HUES48 (cell line): ENCODE data around the gene GSAP.

Experiments
- H3K27ac ChIP-seq: one replicate; pipeline ENCODE4 v1.7.0; 2013; ENCODE audit warnings: low read depth, low read length, inconsistent platforms
- H3K27me3 ChIP-seq: 2 replicates; pipeline ENCODE4 v1.6.1; 2013; ENCODE audit warnings: mild to moderate bottlenecking, low read length; ENCODE audit not compliant: control insufficient read depth, insufficient read depth
- H3K36me3 ChIP-seq: 2 replicates; pipeline ENCODE4 v1.6.1; 2013; ENCODE audit warnings: low read length; ENCODE audit not compliant: control insufficient read depth, insufficient read depth
- H3K4me1 ChIP-seq: 2 replicates; pipeline ENCODE4 v1.6.1; 2013; ENCODE audit warnings: mild to moderate bottlenecking, low read length; ENCODE audit not compliant: control insufficient read depth, insufficient read depth
- H3K4me3 ChIP-seq: 2 replicates; pipeline ENCODE4 v1.5.1; 2013; ENCODE audit warnings: mild to moderate bottlenecking, low read depth, low read length
- H3K9ac ChIP-seq: 2 replicates; pipeline ENCODE4 v1.6.1; 2013; ENCODE audit warnings: mild to moderate bottlenecking, low read depth, low read length, moderate library complexity
- H3K9me3 ChIP-seq: 2 replicates; pipeline ENCODE4 v1.6.1; 2013; ENCODE audit warnings: low read length; ENCODE audit not compliant: control insufficient read depth, insufficient read depth

Gene GSAP

DNA sequence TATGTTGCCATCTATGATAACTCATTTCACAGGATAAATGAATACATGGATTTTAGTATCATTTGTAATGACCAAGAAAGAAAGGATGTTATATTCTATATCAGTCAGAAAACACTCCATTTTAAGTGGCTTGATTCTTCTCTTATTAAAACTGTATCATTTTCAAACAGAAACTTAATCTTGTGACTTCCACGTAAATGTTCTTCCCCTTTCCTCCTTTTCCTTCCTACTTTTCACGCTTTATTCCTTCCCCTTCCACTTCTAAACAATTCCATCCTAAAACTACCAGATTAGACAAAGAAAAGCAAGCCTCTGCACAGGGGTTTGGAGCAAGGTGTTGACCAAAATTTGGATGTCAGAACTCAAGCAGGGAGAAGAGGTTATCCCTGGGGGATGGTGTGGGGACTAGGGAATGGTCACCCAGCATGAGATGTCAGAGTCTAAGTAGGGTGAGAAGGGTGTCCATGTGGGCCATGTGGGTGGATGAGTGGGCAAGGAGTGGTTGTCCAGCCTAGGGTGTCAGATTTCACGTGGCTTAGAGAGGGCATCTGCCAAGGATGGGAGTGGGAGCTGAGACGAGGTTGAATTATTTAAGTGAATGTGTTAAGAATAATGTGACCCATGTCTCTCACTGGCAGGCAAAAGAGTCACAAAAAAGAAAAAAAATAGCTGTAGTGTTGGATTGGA lies 5.0 kb upstream of the GSAP start:
- Histone ChIP-seq H3K9ac (no peak overlapping the region), H3K4me1 (peaks cover 24% of the 10 kb centered on the region), H3K9me3 (no peaks in the 10 kb centered on the region), H3K4me3 (no peak overlapping the region), H3K36me3 (no peaks in the 10 kb centered on the region), H3K27me3 (peaks cover 5% of the 10 kb centered on the region), H3K27ac (no peak overlapping the region)

DNA sequence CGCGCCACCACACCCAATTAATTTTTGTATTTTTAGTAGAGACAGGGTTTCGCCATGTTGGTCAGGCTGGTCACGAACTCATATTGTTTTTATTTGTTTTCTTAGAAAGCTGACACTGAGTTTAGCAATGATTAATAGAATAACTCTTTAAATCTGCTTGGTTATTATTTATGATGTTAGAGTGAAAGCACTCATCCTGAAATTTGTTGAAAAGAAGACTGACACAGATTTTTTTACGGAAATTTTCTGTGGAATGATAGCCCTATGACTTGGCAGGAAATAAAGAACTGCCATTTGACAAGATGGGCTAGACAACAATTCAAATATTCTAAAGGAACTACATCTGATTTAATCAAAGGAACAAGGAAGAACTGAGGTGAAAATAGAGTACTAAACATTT lies 4.3 kb upstream of the GSAP start:
- H3K36me3 ChIP-seq, result no peaks in the 10 kb centered on the region
- peaks cover 11% of the 10 kb centered on the region for H3K27me3 ChIP-seq
- H3K27ac ChIP-seq, result no peak overlapping the region
- H3K9ac ChIP-seq, result no peak overlapping the region
- H3K4me3 ChIP-seq, result no peak overlapping the region
- H3K4me1 ChIP-seq, result peaks cover 19% of the 10 kb centered on the region
- no peaks in the 10 kb centered on the region for H3K9me3 ChIP-seq

DNA sequence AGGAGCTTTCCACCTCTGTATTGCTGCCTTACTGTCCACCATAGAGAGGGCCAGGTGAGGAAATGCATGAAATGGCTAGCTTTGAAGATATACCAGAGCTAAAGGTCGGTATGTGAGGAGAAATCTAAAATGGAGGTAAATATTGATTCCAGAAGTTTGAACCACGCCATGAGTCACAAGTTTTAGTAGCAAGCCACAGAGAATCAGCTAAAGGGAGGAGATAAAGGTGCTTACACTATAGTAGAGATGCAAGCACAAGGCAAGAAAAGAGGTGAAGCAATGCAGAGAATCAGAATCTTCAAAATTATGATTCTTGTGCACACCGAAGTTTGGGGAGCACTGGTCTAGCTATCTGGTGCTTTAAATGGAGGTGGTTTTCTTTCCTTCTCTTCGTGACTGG lies 3.0 kb upstream of the GSAP start:
- Histone ChIP-seq H3K9ac (no peak overlapping the region), H3K9me3 (no peaks in the 10 kb centered on the region), H3K4me1 (peaks cover 21% of the 10 kb centered on the region), H3K36me3 (no peaks in the 10 kb centered on the region), H3K4me3 (no peak overlapping the region), H3K27ac (no peak overlapping the region), H3K27me3 (peaks cover 19% of the 10 kb centered on the region)

DNA sequence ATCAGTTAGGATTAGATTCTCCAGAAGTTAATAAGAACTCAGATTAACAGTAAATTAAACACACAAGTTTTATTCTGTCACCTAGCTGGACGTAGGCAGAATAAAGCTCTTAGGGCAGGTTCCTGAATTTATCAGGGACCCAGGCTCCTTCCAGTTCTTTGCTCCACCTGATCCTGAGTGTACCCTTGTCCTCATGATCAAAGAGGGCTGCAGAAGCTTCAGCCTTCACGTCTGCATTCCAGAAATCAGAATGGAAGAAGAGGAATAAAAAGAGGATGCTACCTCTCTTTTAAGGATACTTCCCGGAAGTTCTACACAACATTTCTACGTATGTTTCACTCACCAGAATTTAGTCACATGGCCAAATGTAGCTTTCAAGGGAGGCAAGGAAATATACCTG lies 1.7 kb upstream of the GSAP start:
- peaks cover 19% of the 10 kb centered on the region for H3K27me3 ChIP-seq
- no peaks in the 10 kb centered on the region for H3K9me3 ChIP-seq
- no peak overlapping the region for H3K9ac ChIP-seq
- no peak overlapping the region for H3K4me3 ChIP-seq
- H3K36me3 ChIP-seq, result no peaks in the 10 kb centered on the region
- H3K4me1 ChIP-seq, result peaks cover 34% of the 10 kb centered on the region
- H3K27ac ChIP-seq, result no peak overlapping the region

DNA sequence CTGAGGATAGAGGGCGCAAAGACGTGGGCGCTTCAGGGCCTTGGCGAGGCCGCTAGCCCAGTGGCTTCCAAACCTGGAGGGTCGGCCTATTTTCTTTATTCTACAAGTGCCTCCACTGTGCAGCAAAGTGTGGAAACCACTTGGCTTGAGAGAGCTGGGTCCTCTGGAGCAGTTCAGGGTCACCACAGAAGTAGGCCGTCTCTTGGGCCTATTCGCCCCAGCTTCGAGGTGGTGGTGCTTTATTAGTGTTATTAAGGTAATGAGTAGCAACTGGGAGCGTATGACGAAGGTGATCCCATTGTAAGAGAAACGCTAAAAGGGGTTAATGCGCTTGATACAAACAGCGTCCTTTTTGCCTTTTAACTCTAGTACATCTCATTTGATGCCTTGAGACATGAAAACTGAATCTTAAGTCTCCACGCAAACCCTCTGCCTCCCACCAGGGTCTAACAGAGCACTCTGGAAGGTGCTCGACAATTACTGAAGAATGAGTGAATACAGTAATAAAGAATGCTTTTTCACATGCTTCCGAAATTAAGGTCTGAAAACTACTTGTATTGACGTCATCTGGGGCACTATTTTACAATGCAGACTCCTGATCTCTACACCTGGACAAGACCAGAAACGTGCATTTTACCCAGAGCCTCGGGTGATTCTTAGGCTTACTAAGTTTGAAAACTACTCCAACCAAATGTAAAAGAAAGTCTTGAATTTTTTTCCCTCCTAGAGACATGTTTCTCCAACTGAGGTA lies 647 bp upstream of the GSAP start:
- Histone ChIP-seq H3K4me1 (peaks cover 43% of the 10 kb centered on the region), H3K27me3 (peaks cover 19% of the 10 kb centered on the region), H3K9me3 (no peaks in the 10 kb centered on the region), H3K27ac (peak overlapping the region; percentile 32), H3K4me3 (peak overlapping the region; percentile 59), H3K9ac (no peak overlapping the region), H3K36me3 (no peaks in the 10 kb centered on the region)

DNA sequence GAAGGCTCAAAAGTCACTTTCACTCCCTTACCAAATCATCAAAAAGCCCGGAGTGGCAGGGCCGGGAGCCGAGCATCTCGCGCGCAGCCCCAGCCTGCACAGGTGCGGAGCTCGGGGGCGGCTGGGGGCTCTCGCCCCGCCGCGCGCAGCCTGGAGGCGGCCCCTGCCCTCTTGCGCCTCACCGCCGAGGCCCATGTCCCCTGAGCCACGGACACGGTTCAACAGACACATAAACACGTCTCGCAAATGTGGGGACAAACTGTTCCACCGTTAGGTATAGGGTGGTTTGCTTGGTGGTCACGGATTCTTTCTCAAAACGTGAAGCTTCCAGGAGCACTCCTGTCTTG lies 700 bp downstream of the GSAP start:
- H3K4me3 ChIP-seq, result peak overlapping the region; percentile 59
- no peaks in the 10 kb centered on the region for H3K36me3 ChIP-seq
- no peak overlapping the region for H3K27ac ChIP-seq
- peaks cover 19% of the 10 kb centered on the region for H3K27me3 ChIP-seq
- peaks cover 49% of the 10 kb centered on the region for H3K4me1 ChIP-seq
- peak overlapping the region; percentile 43 for H3K9ac ChIP-seq
- no peaks in the 10 kb centered on the region for H3K9me3 ChIP-seq

DNA sequence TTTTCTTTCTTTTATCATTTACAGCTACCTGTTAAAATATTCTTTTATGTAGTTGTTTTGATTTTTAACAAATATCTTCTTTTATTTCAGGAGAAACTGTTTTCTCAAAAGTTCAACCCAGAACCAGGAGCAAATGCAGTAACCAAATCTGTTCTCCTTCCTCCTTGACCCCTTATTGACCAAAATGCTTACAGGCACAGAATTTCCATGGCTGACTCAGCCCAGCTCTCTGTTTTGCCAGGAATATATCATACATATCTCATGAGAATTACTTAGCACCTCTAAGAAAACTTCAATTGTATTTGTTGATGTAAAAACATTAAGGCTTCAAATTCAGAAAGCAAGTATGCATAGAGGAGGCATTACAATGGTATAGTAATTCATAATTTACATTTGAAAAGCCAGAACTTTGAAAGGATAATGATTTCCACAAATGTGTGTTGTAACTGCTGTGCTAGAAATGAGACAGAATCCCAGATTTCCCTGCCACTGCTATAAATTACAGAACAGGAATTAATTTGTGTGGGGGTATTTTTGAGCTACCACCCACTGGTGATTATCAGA lies 2.2 kb downstream of the GSAP start:
- peak overlapping the region; percentile 82 for H3K27ac ChIP-seq
- H3K4me3 ChIP-seq, result peak overlapping the region; percentile 33
- H3K4me1 ChIP-seq, result peaks cover 59% of the 10 kb centered on the region
- peaks cover 19% of the 10 kb centered on the region for H3K27me3 ChIP-seq
- no peaks in the 10 kb centered on the region for H3K9me3 ChIP-seq
- H3K9ac ChIP-seq, result no peak overlapping the region
- no peaks in the 10 kb centered on the region for H3K36me3 ChIP-seq

DNA sequence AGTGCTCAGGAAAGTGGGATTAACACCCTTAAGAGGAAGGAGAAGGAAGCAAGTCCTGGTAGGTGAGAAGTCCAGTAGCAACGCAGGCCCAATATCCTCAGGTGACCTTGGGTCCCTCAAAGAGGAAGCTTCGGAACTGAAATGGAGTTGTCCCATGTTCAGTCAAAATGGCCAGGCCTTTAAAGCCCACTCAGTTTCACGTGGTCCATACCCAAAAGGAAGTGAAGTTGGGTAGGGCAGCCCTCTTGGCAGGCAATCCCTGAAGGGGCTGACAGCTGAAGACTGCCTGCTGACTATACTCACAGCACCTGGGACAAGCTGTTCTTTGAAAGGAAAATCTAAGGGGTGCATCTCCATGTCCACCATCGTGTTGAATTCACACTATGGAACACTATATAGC lies 3.0 kb downstream of the GSAP start:
- Histone ChIP-seq H3K4me3 (peak overlapping the region; percentile 33), H3K9ac (no peak overlapping the region), H3K27me3 (peaks cover 19% of the 10 kb centered on the region), H3K36me3 (no peaks in the 10 kb centered on the region), H3K4me1 (peaks cover 59% of the 10 kb centered on the region), H3K9me3 (no peaks in the 10 kb centered on the region), H3K27ac (peak overlapping the region; percentile 82)

DNA sequence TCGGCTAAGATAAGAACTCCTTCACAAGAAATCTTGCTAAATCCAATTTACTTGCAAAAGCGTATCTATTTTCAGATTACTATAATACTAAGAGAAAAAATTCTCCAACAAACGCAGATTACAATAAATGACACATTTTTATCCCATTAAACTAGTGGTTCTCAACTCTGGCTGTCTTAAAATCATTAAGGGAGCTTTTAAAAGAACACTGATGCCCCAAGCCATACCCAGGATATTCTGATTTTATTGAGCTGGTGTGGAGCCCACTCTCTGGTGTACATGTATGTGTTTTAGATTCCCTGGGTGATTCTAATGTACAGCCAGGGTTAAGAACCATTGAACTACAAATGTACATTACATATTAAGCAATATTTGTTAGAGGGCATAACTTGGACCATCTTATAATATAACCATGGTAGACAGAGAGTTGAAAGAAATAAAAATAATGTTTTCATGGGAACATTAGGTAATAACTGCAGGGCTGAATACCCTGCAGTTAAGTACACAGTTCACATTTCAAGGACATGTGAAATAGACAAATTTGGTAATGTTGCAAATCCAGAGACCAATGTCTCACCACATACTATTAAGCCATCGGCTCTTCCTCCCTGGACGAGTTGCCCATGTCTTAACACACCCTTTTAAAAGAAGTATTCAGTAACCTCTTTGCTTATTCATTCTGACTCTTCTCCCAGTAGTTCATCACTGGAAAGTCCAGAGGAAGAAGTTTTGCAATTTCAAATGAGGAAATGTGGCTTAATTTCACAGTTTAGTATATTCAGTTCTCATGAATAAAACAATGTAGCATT lies 6.2 kb downstream of the GSAP start:
- H3K4me1 ChIP-seq, result peaks cover 45% of the 10 kb centered on the region
- no peaks in the 10 kb centered on the region for H3K36me3 ChIP-seq
- H3K9ac ChIP-seq, result no peak overlapping the region
- no peak overlapping the region for H3K4me3 ChIP-seq
- no peaks in the 10 kb centered on the region for H3K9me3 ChIP-seq
- peaks cover 2% of the 10 kb centered on the region for H3K27me3 ChIP-seq
- H3K27ac ChIP-seq, result no peak overlapping the region

DNA sequence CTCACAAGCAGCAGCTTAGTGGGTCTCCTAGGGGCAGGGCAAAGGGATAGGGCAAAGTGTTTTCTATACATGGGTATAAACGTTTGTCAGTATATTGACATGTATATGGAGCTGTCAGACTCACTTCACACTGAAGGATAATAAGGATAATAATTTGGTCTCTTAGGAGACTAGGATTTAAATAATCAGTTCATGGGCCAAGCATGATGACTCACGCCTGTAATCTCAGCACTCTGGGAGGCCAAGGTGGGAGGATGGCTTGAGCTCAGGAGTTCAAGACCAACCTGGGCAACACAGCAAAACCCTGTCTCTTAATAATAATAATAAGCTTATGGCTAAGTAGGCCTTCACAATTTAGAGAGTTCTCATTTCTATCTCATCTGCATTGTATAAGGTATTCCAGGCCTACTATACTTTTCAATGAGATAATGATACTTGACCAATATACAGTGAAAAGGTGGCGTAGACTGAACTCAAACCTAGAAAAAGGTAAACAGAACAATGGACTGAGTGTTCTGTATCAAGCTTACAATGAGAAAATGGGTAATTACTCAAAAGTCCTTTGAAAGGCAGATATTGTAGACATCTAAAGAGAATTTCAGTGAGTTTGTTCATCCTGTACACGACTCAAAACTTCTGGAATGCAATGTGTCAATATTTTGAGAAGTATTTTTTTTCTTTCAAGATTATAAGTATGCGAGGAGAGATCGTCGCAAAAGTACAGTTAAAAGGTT lies 7.0 kb downstream of the GSAP start:
- Histone ChIP-seq H3K4me1 (peaks cover 39% of the 10 kb centered on the region), H3K4me3 (no peak overlapping the region), H3K9ac (no peak overlapping the region), H3K36me3 (no peaks in the 10 kb centered on the region), H3K27ac (no peak overlapping the region), H3K27me3 (no peaks in the 10 kb centered on the region), H3K9me3 (no peaks in the 10 kb centered on the region)
